Heart right ventricle (tissue), 16 donors: ENCODE results near the gene HOMER3. TPM values are rescaled to one million over a fixed set of nuclear protein-coding genes. Genes with fewer than 3 reads are reported as not detected.
A peak's percentile ranks its signal among the peaks of the same experiment; 100 is the strongest.

Experiments
- ATAC-seq, 8 donors: fragments of 200-7000 bp; cut with Tn5 transposase; one replicate each; pipeline ENCODE4 v1.9.1; 2020; ENCODE audit warnings: mild to moderate bottlenecking in 8 of 8, moderate library complexity in 8 of 8, moderate number of reproducible peaks in 1 of 8
- DNase-seq, 2 donors: peaks; one replicate each; pipeline ENCODE4 v3.0.0-alpha.2; 2020
- H3K27ac ChIP-seq, 10 donors: fragments of 200-600 bp; sonication (generic) in 2 of 10; one replicate each; pipeline versions ENCODE4 v1.5.0 to v1.8.0; 2020 to 2022; ENCODE audit warnings: mild to moderate bottlenecking in 3 of 10
- H3K27me3 ChIP-seq, 7 donors: fragments of 200-600 bp; one replicate each; pipeline ENCODE4 v1.8.0; 2021 to 2022; ENCODE audit warnings: mild to moderate bottlenecking in 2 of 7
- H3K36me3 ChIP-seq, 9 donors: fragments of 200-600 bp; sonication (generic) in 1 of 9; one replicate each; pipeline versions ENCODE4 v1.5.0 to v1.8.0; 2020 to 2022; ENCODE audit warnings: mild to moderate bottlenecking in 2 of 9
- H3K4me1 ChIP-seq, 9 donors: fragments of 200-600 bp; sonication (generic) in 1 of 9; one replicate each; pipeline versions ENCODE4 v1.5.0 to v1.8.0; 2020 to 2022; ENCODE audit warnings: mild to moderate bottlenecking in 4 of 9
- H3K4me3 ChIP-seq, 10 donors: fragments of 200-600 bp; sonication (generic) in 2 of 10; one replicate each; pipeline versions ENCODE4 v1.5.0 to v1.8.0; 2020 to 2022; ENCODE audit warnings: mild to moderate bottlenecking in 7 of 10, moderate library complexity in 2 of 10
- H3K9me3 ChIP-seq, 11 donors: fragments of 200-600 bp in 10 of 11; sonication (generic) in 2 of 11; one replicate each; pipeline versions ENCODE4 v1.5.0 to v1.8.0; 2013 to 2022; ENCODE audit warnings: mild to moderate bottlenecking in 2 of 11, control low read depth in 1 of 11, moderate library complexity in 1 of 11
- CTCF ChIP-seq, 9 donors: fragments of 200-600 bp; sonication (generic) in 2 of 9; IDR thresholded peaks; one replicate each; pipeline versions ENCODE4 v1.5.0 to v1.8.0; 2021 to 2022; ENCODE audit warnings: antibody characterized with exemption in 9 of 9, mild to moderate bottlenecking in 5 of 9, moderate library complexity in 1 of 9
- WGBS, 2 donors: extraction: QIAGEN DNeasy Blood & Tissue Kit; methylation state at CpG; one replicate each; pipeline ENCODE4 v1.1.7; 2013; ENCODE audit warnings: inconsistent platforms in 1 of 2; 5-methylcytosine and 5-hydroxymethylcytosine counted together
- intact Hi-C, 10 donors: fragments of 100-400 bp; cut with DNase I; formaldehyde crosslinking; loops; one replicate each; pipeline versions ENCODE4 v1.11.1 to v1.14.2; 2022
- polyA plus RNA-seq, 2 donors: library from polyadenylated mRNA; stranded (reverse); fragments of 200-250 nt; gene quantifications; one replicate each; pipeline ENCODE4 v1.2.3, GENCODE V29; 2013
- total RNA-seq, 10 donors: library from RNA; stranded (reverse); fragmentation: NEBNext Ultra II Directional in 3 of 10; extraction: Animal tissue kit (Norgen Biotek cat#: 25700) in 3 of 10; gene quantifications; one replicate each; pipeline versions ENCODE4 v1.2.1 to v1.2.4, GENCODE V29; 2021 to 2023
- donor health status: Arrhythmogenic right ventricular cardiomyopathy.
- donor health status: ischemic (EF 13 %, LVEDD 7.1; RV severe dilation, severe dysfunction).
- donor health status: healthy with polysubstance abuse.
- donor health status: DM: no; HTN: yes; CAD: no.
- donor health status: DM: no; HTN: no; CAD: no.
- donor health status: ischemic (EF 25% LVEDD 6.9; RV normal size, moderate dysfunction).
- donor health status: ischemic (EF 25% LVEDD 5.7; RV mildly dilated, moderate dysfunction).
- donor health status: healthy.
- donor health status: DM: yes; HTN: yes; CAD: no.
- donor health status: Ischemic cardiomyopathy.
- donor health status: ischemic (EF 35%, LVEDD 5.7; RV mildly dilated, moderate dysfunction).
- donor health status: nonischemic (EF 11% LVEDD 7.7; RV severe dilation, severe dysfunction).
- donor health status: DM: yes; HTN: yes; CAD: no.
- donor health status: PGD.
- donor health status: ischemic (EF 29% LVEDD 5.4; RV normal size, mild dysfunction).
- donor health status: nonischemic (EF 23%, LVEDD 6.1; RV moderate dilation, normal function).

HOMER3 gene
- total and polyA plus RNA-seq, 12 donors, result 10.4 to 24.8 (median 14.8) TPM

- Histone ChIP-seq H3K4me3 (no peak overlapping the region), H3K9me3 (peaks cover 0 to 4% (median 0%) of the 10 kb centered on the region in 11 donors), H3K27me3 (peaks cover 0 to 3% (median 0%) of the 10 kb centered on the region in 7 donors), H3K27ac (peak overlapping the region in 6 of 10 donors; percentile 14 to 85 (median 35)), H3K4me1 (peaks cover 0 to 49% (median 18%) of the 10 kb centered on the region in 9 donors), H3K36me3 (no peaks in the 10 kb centered on the region)
- no peak for TF ChIP-seq CTCF (IDR thresholded peaks at IDR 0.05)
- intact Hi-C loops, result no loop called here
- ATAC-seq, result peak in 5 of 8 donors; percentile 17 to 33 (median 30)
- 69 to 79% methylated on average over 5 of the region's 5 CpGs for WGBS, 2 donors
- DNase-seq, result no peak
Observed at GRCh38 chr19:18972851-18973250, 31.8 kb upstream of the HOMER3 start.

GRCh38 chr19:18972301-18972811, 31.3 kb upstream of the HOMER3 start:
- Histone ChIP-seq H3K27me3 (peaks cover 0 to 3% (median 0%) of the 10 kb centered on the region in 7 donors), H3K36me3 (no peaks in the 10 kb centered on the region), H3K4me3 (peak overlapping the region in 2 of 10 donors; percentile 4 to 6), H3K27ac (peak overlapping the region in 6 of 10 donors; percentile 14 to 85 (median 35)), H3K9me3 (peaks cover 0 to 4% (median 0%) of the 10 kb centered on the region in 11 donors), H3K4me1 (peaks cover 0 to 54% (median 22%) of the 10 kb centered on the region in 9 donors)
- no peak for DNase-seq
- TF ChIP-seq CTCF (IDR thresholded peaks at IDR 0.05), result no peak
- intact Hi-C loops, result no loop called here
- peak; percentile 31 to 70 (median 36) for ATAC-seq
- WGBS, 2 donors, result 27 to 40% methylated on average over 12 of the region's 12 CpGs

GRCh38 chr19:18969931-18970659, 29.1 kb upstream of the HOMER3 start:
- Histone ChIP-seq H3K4me1 (peaks cover 0 to 70% (median 22%) of the 10 kb centered on the region in 9 donors), H3K27ac (peak overlapping the region in 1 of 10 donors; percentile 89), H3K27me3 (peaks cover 0 to 2% (median 0%) of the 10 kb centered on the region in 7 donors), H3K4me3 (no peak overlapping the region), H3K9me3 (peaks cover 0 to 4% (median 0%) of the 10 kb centered on the region in 11 donors), H3K36me3 (no peaks in the 10 kb centered on the region)
- ATAC-seq, result no peak
- intact Hi-C loops, result no loop called here
- 80 to 81% methylated on average over 13 of the region's 13 CpGs for WGBS, 2 donors
- TF ChIP-seq CTCF (IDR thresholded peaks at IDR 0.05), result no peak
- DNase-seq, result no peak

GRCh38 chr19:18967358-18968146, 26.5 kb upstream of the HOMER3 start:
- intact Hi-C loops, result no loop called here
- peaks cover 0 to 4% (median 0%) of the 10 kb centered on the region in 11 donors for H3K9me3 ChIP-seq
- peak; percentile 43 to 65 for DNase-seq
- 33 to 47% methylated on average over 11 of the region's 11 CpGs for WGBS, 2 donors
- peak overlapping the region in 8 of 10 donors; percentile 37 to 89 (median 54) for H3K27ac ChIP-seq
- TF ChIP-seq CTCF (IDR thresholded peaks at IDR 0.05), result no peak
- H3K27me3 ChIP-seq, result peaks cover 0 to 10% (median 4%) of the 10 kb centered on the region in 7 donors
- H3K36me3 ChIP-seq, result no peaks in the 10 kb centered on the region
- ATAC-seq, result peak; percentile 60 to 89 (median 79)
- peaks cover 0 to 62% (median 17%) of the 10 kb centered on the region in 9 donors for H3K4me1 ChIP-seq
- no peak overlapping the region for H3K4me3 ChIP-seq
